ENCODE data around the gene GGT1.

DNA sequence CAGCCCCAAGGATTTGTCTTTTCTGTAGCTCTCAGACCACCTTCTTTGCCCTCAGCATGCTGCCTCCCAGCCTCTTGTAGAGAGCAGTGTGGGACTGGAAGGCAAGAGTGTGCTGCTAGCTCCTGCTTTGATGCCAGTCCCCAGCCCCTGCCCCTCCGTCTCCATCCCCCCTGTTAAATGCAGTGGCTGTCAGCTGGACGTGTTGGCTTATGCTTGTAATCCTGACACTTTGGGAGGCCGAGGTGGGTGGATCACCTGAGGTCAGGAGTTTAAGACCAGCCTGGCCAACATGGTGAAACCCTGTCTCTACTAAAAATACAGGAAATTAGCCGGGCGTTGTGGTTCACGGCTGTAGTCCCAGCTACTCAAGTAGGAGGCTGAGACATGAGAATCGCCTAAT, 31.7 kb upstream of the GGT1 start:
- TF ChIP-seq EZH2phosphoT487 (IDR thresholded peaks at IDR 0.05; ENCODE audit: borderline replicate concordance, low read length) (no peak), EZH2 (IDR thresholded peaks at IDR 0.05; ENCODE audit: low read length, unreplicated experiment) (no peak)
- TF ChIP-seq, protein P1, sequence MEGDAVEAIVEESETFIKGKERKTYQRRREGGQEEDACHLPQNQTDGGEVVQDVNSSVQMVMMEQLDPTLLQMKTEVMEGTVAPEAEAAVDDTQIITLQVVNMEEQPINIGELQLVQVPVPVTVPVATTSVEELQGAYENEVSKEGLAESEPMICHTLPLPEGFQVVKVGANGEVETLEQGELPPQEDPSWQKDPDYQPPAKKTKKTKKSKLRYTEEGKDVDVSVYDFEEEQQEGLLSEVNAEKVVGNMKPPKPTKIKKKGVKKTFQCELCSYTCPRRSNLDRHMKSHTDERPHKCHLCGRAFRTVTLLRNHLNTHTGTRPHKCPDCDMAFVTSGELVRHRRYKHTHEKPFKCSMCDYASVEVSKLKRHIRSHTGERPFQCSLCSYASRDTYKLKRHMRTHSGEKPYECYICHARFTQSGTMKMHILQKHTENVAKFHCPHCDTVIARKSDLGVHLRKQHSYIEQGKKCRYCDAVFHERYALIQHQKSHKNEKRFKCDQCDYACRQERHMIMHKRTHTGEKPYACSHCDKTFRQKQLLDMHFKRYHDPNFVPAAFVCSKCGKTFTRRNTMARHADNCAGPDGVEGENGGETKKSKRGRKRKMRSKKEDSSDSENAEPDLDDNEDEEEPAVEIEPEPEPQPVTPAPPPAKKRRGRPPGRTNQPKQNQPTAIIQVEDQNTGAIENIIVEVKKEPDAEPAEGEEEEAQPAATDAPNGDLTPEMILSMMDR (conservative IDR thresholded peaks at IDR 0.05; ENCODE audit: low read depth, low read length): no peak
